Fibroblast of lung (primary cell): ENCODE data around the gene LDLRAD3.

Experiments used
- CTCF ChIP-seq, 2 donors: IDR thresholded peaks in 1 of 2; conservative IDR thresholded peaks in 1 of 2; 1 replicate in 1 of 2; 2 replicates in 1 of 2; pipeline ENCODE4 v1.5.1; 2011 to 2012; ENCODE audit warnings: low read length in 2 of 2, control low read depth in 1 of 2, inconsistent platforms in 1 of 2, low read depth in 1 of 2, mild to moderate bottlenecking in 1 of 2
- EZH2 ChIP-seq: IDR thresholded peaks from 2 replicates; pipeline ENCODE4 v1.5.1; 2012; ENCODE audit warnings: low read length, control low read depth, mild to moderate bottlenecking; ENCODE audit errors: missing control alignments

GRCh38 chr11:35905646-35906276 lies 38.1 kb upstream of the LDLRAD3 start:
- peak in 1 of 2 donors; percentile 19 for TF ChIP-seq CTCF (conservative IDR thresholded peaks at IDR 0.05 in 1 of 2, IDR thresholded peaks at IDR 0.05 in 1 of 2; ENCODE audit: low read depth in 1 of 2, low read length in 2 of 2)
- TF ChIP-seq EZH2: no peak
